Measurements from ENCODE around the gene MGRN1. TPM values are rescaled to one million over a fixed set of nuclear protein-coding genes. Genes with fewer than 3 reads are reported as not detected.

MGRN1 gene
- total RNA-seq, 3 donors from 2014 or later (not counting 1 experiment from before 2014, with no cell fraction given) = 102 to 106 (median 105) TPM

- no peak for DNase-seq
- Mint-ChIP-seq H3K36me3 (no peaks in the 10 kb centered on the region), H3K27ac (no peak overlapping the region), H3K4me3 (no peak overlapping the region), H3K27me3 (ENCODE audit: low read depth in 2 of 2) (no peaks in the 10 kb centered on the region), H3K4me1 (peaks cover 7 to 13% of the 10 kb centered on the region in 2 donors), H3K9me3 (no peaks in the 10 kb centered on the region)
- Histone ChIP-seq H3K27ac (ENCODE audit: low read length) (no peak overlapping the region), H3K9me3 (ENCODE audit: control insufficient read depth, insufficient read depth, low read length) (no peaks in the 10 kb centered on the region), H3K36me3 (ENCODE audit: control insufficient read depth, insufficient read depth, low read length) (peaks cover 48% of the 10 kb centered on the region), H3K27me3 (ENCODE audit: control insufficient read depth, insufficient read depth, low read length) (no peaks in the 10 kb centered on the region), H3K4me1 (ENCODE audit: control insufficient read depth, insufficient read depth, low read length) (peaks cover 33% of the 10 kb centered on the region), H3K4me3 (ENCODE audit: low read length) (no peak overlapping the region)
- no peak for ATAC-seq
- 96% methylated on average over 36 of the region's 36 CpGs for WGBS (ENCODE audit: insufficient coverage)
- no peak for TF ChIP-seq CTCF (IDR thresholded peaks at IDR 0.05)
- intact Hi-C loops (cut with micrococcal nuclease) = no loop called here
Measured at GRCh38 chr16:4698321-4699045, 73.9 kb downstream of the MGRN1 start.

- no peak overlapping the region for H3K27ac Mint-ChIP-seq
- 92% methylated on average over 19 of the region's 19 CpGs for WGBS (ENCODE audit: insufficient coverage)
- H3K27me3 Mint-ChIP-seq (ENCODE audit: low read depth in 2 of 2) = no peaks in the 10 kb centered on the region
- TF ChIP-seq CTCF (IDR thresholded peaks at IDR 0.05) = no peak
- H3K4me1 Mint-ChIP-seq = peaks cover 7 to 13% of the 10 kb centered on the region in 2 donors
- DNase-seq (peak in 1 of 2 donors; percentile 10), ATAC-seq (no peak)
- Histone ChIP-seq H3K36me3 (ENCODE audit: control insufficient read depth, insufficient read depth, low read length) (peaks cover 48% of the 10 kb centered on the region), H3K27ac (ENCODE audit: low read length) (no peak overlapping the region), H3K27me3 (ENCODE audit: control insufficient read depth, insufficient read depth, low read length) (no peaks in the 10 kb centered on the region), H3K4me3 (ENCODE audit: low read length) (no peak overlapping the region), H3K4me1 (ENCODE audit: control insufficient read depth, insufficient read depth, low read length) (peaks cover 33% of the 10 kb centered on the region), H3K9me3 (ENCODE audit: control insufficient read depth, insufficient read depth, low read length) (no peaks in the 10 kb centered on the region)
- no peaks in the 10 kb centered on the region for H3K36me3 Mint-ChIP-seq
- H3K4me3 Mint-ChIP-seq = no peak overlapping the region
- H3K9me3 Mint-ChIP-seq = no peaks in the 10 kb centered on the region
- intact Hi-C loops (cut with micrococcal nuclease) = no loop called here
Measured at GRCh38 chr16:4699046-4699556, 74.5 kb downstream of the MGRN1 start.

- Mint-ChIP-seq H3K27ac (no peak overlapping the region), H3K9me3 (no peaks in the 10 kb centered on the region), H3K4me3 (no peak overlapping the region), H3K36me3 (no peaks in the 10 kb centered on the region), H3K4me1 (peaks cover 3 to 7% of the 10 kb centered on the region in 2 donors), H3K27me3 (ENCODE audit: low read depth in 2 of 2) (no peaks in the 10 kb centered on the region)
- Histone ChIP-seq H3K9me3 (ENCODE audit: control insufficient read depth, insufficient read depth, low read length) (no peaks in the 10 kb centered on the region), H3K36me3 (ENCODE audit: control insufficient read depth, insufficient read depth, low read length) (peaks cover 52% of the 10 kb centered on the region), H3K27ac (ENCODE audit: low read length) (no peak overlapping the region), H3K4me1 (ENCODE audit: control insufficient read depth, insufficient read depth, low read length) (peaks cover 20% of the 10 kb centered on the region), H3K27me3 (ENCODE audit: control insufficient read depth, insufficient read depth, low read length) (no peaks in the 10 kb centered on the region), H3K4me3 (ENCODE audit: low read length) (no peak overlapping the region)
- no peak for TF ChIP-seq CTCF (IDR thresholded peaks at IDR 0.05)
- WGBS (ENCODE audit: insufficient coverage) = 86% methylated on average over 13 of the region's 13 CpGs
- intact Hi-C loops (cut with micrococcal nuclease) = no loop called here
- ATAC-seq (no peak), DNase-seq (peak in 1 of 2 donors; percentile 79)
Measured at GRCh38 chr16:4700380-4700996, 75.9 kb downstream of the MGRN1 start.
